ENCODE measurements around the gene ITSN2. TPM values are rescaled to one million over a fixed set of nuclear protein-coding genes. Genes with fewer than 3 reads are reported as not detected.
A peak's percentile ranks its signal among the peaks of the same experiment; 100 is the strongest.

The ITSN2 gene
- total RNA-seq, 1 donor from 2014 or later: 19.6 TPM

- Mint-ChIP-seq H3K27ac (no peak overlapping the region), H3K27me3 (ENCODE audit: low read depth) (peaks cover 1% of the 10 kb centered on the region), H3K9me3 (no peaks in the 10 kb centered on the region), H3K4me3 (no peak overlapping the region), H3K36me3 (no peaks in the 10 kb centered on the region), H3K4me1 (peaks cover 24% of the 10 kb centered on the region)
- no peak for TF ChIP-seq CTCF (IDR thresholded peaks at IDR 0.05; ENCODE audit: unreplicated experiment)
- DNase-seq (ENCODE audit: low spot score in 2 of 2, unreplicated experiment in 2 of 2): no peak
Observed at GRCh38 chr2:24402242-24403097, 42.1 kb upstream of the ITSN2 start.

GRCh38 chr2:24400207-24400907 lies 40.0 kb upstream of the ITSN2 start:
- Mint-ChIP-seq H3K9me3 (no peaks in the 10 kb centered on the region), H3K27ac (no peak overlapping the region), H3K4me3 (no peak overlapping the region), H3K27me3 (ENCODE audit: low read depth) (no peaks in the 10 kb centered on the region), H3K36me3 (no peaks in the 10 kb centered on the region), H3K4me1 (peaks cover 24% of the 10 kb centered on the region)
- no peak for TF ChIP-seq CTCF (IDR thresholded peaks at IDR 0.05; ENCODE audit: unreplicated experiment)
- DNase-seq (ENCODE audit: low spot score in 2 of 2, unreplicated experiment in 2 of 2): no peak

- H3K36me3 Mint-ChIP-seq: no peaks in the 10 kb centered on the region
- no peak for TF ChIP-seq CTCF (IDR thresholded peaks at IDR 0.05; ENCODE audit: unreplicated experiment)
- no peaks in the 10 kb centered on the region for H3K9me3 Mint-ChIP-seq
- no peak for DNase-seq (ENCODE audit: low spot score in 2 of 2, unreplicated experiment in 2 of 2)
- peak overlapping the region; percentile 26 for H3K27ac Mint-ChIP-seq
- H3K4me1 Mint-ChIP-seq: peaks cover 21% of the 10 kb centered on the region
- H3K27me3 Mint-ChIP-seq (ENCODE audit: low read depth): no peaks in the 10 kb centered on the region
- H3K4me3 Mint-ChIP-seq: no peak overlapping the region
Observed at GRCh38 chr2:24399434-24400206, 39.3 kb upstream of the ITSN2 start.

GRCh38 chr2:24394998-24395397 lies 34.7 kb upstream of the ITSN2 start:
- peaks cover 5% of the 10 kb centered on the region for H3K4me1 Mint-ChIP-seq
- H3K9me3 Mint-ChIP-seq: no peaks in the 10 kb centered on the region
- H3K27ac Mint-ChIP-seq: no peak overlapping the region
- no peaks in the 10 kb centered on the region for H3K27me3 Mint-ChIP-seq (ENCODE audit: low read depth)
- no peak overlapping the region for H3K4me3 Mint-ChIP-seq
- DNase-seq (ENCODE audit: low spot score in 2 of 2, unreplicated experiment in 2 of 2): no peak
- no peaks in the 10 kb centered on the region for H3K36me3 Mint-ChIP-seq
- TF ChIP-seq CTCF (IDR thresholded peaks at IDR 0.05; ENCODE audit: unreplicated experiment): no peak

GRCh38 chr2:24392542-24393059 lies 32.3 kb upstream of the ITSN2 start:
- no peak for DNase-seq (ENCODE audit: low spot score in 2 of 2, unreplicated experiment in 2 of 2)
- no peak overlapping the region for H3K27ac Mint-ChIP-seq
- H3K36me3 Mint-ChIP-seq: no peaks in the 10 kb centered on the region
- no peaks in the 10 kb centered on the region for H3K27me3 Mint-ChIP-seq (ENCODE audit: low read depth)
- H3K4me3 Mint-ChIP-seq: no peak overlapping the region
- no peak for TF ChIP-seq CTCF (IDR thresholded peaks at IDR 0.05; ENCODE audit: unreplicated experiment)
- H3K9me3 Mint-ChIP-seq: no peaks in the 10 kb centered on the region
- H3K4me1 Mint-ChIP-seq: no peaks in the 10 kb centered on the region
